ENCODE data around the gene SMG6. TPM values are rescaled to one million over a fixed set of nuclear protein-coding genes. Genes with fewer than 3 reads are reported as not detected.

SMG6 gene
- total RNA-seq, 1 experiment from 2014 or later, result 28.6 TPM

GRCh38 chr17:2312736-2313135, 9.2 kb upstream of the SMG6 start:
- WGBS (ENCODE audit: extremely low coverage, insufficient read length, low lambda C conversion rate), result no CpG with 5 or more reads among the region's 5 CpGs
- no peak overlapping the region for H2AFZ ChIP-seq (ENCODE audit: low read length)
- H3K9me3 ChIP-seq (ENCODE audit: control insufficient read depth, low read depth, low read length), result no peaks in the 10 kb centered on the region
- no peaks in the 10 kb centered on the region; a peak in 1 of 7 replicates for H3K36me3 Mint-ChIP-seq (ENCODE audit: insufficient read depth in 1 of 3, low read depth in 3 of 3)
- no peaks in the 10 kb centered on the region for H3K79me2 ChIP-seq (ENCODE audit: insufficient read depth, low read length)
- no peaks in the 10 kb centered on the region for H3K27me3 Mint-ChIP-seq (ENCODE audit: low read depth)
- H3K4me2 ChIP-seq (ENCODE audit: insufficient read depth, insufficient read length, low read length), result no peak overlapping the region
- no peak overlapping the region for H4K91ac ChIP-seq (ENCODE audit: insufficient read length, low read depth, low read length)
- H3K9ac ChIP-seq (ENCODE audit: extremely low read depth, insufficient read length, low read length), result no peak overlapping the region
- no peak overlapping the region for H4K8ac ChIP-seq (replicated peaks; ENCODE audit: insufficient read length, low read depth, low read length)
- no peak overlapping the region for H3K23ac ChIP-seq (ENCODE audit: insufficient read length, low read depth, low read length)
- no peak overlapping the region for H3K14ac ChIP-seq (ENCODE audit: insufficient read depth, low read length)
- no peak overlapping the region for H2BK120ac ChIP-seq (ENCODE audit: low read depth, low read length, poor library complexity, severe bottlenecking)
- H3K4me3 Mint-ChIP-seq, result no peak overlapping the region
- H3K27ac Mint-ChIP-seq, result no peak overlapping the region
- no peak overlapping the region for H2AK5ac ChIP-seq (ENCODE audit: insufficient read length, low read length)
- no peaks in the 10 kb centered on the region for H3K4me1 ChIP-seq (ENCODE audit: insufficient read depth, low read length)
- H4K20me1 ChIP-seq (ENCODE audit: control insufficient read depth, insufficient read depth, insufficient read length), result no peaks in the 10 kb centered on the region
- H3K4ac ChIP-seq (ENCODE audit: low read depth, low read length), result no peak overlapping the region
- H3K79me1 ChIP-seq (ENCODE audit: insufficient read depth, low read depth, low read length, poor library complexity, severe bottlenecking), result no peaks in the 10 kb centered on the region
- no peaks in the 10 kb centered on the region for H3K4me1 Mint-ChIP-seq
- no peaks in the 10 kb centered on the region for H3K23me2 ChIP-seq (ENCODE audit: insufficient read length, low read depth, low read length, poor library complexity, severe bottlenecking)
- no peaks in the 10 kb centered on the region for H3K27me3 ChIP-seq (ENCODE audit: insufficient read depth, low read length)
- H2BK5ac ChIP-seq (ENCODE audit: insufficient read length, low read length), result no peak overlapping the region
- no peak overlapping the region for H3T11ph ChIP-seq (ENCODE audit: low read length)
- H2BK12ac ChIP-seq (ENCODE audit: insufficient read length, low read depth, low read length), result no peak overlapping the region
- no peak overlapping the region for H4K5ac ChIP-seq (ENCODE audit: insufficient read length, low read depth, low read length)
- no peak overlapping the region for H2BK20ac ChIP-seq (ENCODE audit: low read depth, low read length, poor library complexity, severe bottlenecking)
- H3K9me3 Mint-ChIP-seq, result no peaks in the 10 kb centered on the region
- TF ChIP-seq CTCF (conservative IDR thresholded peaks at IDR 0.05), result no peak
- H3K56ac ChIP-seq (ENCODE audit: insufficient read length, low read depth, low read length), result no peak overlapping the region
- H3K27ac ChIP-seq (ENCODE audit: insufficient read length, low read depth, low read length), result no peak overlapping the region
- DNase-seq, result no peak
- no peak overlapping the region for H3K18ac ChIP-seq (ENCODE audit: insufficient read length, low read depth, low read length)
- no peak overlapping the region for H2BK15ac ChIP-seq (ENCODE audit: low read depth, low read length)
